Stomach smooth muscle (tissue), 2 donors: ENCODE measurements around the gene SLC39A10.
"Not testable (repeated sequence)": the region's sequence is repeated elsewhere in the genome, so short reads cannot be mapped to it uniquely, and the experiment has no call there.

Experiments
- H3K27ac ChIP-seq: one replicate; pipeline ENCODE4 v1.7.0; 2013; ENCODE audit warnings: mild to moderate bottlenecking, low read length, inconsistent platforms
- H3K27me3 ChIP-seq, 2 donors: one replicate each; pipeline ENCODE4 v1.7.0; 2013; ENCODE audit warnings: low read length in 2 of 2; ENCODE audit not compliant: insufficient read depth in 2 of 2, control insufficient read depth in 1 of 2
- H3K36me3 ChIP-seq, 2 donors: one replicate each; pipeline ENCODE4 v1.7.0; 2013; ENCODE audit warnings: low read length in 2 of 2; ENCODE audit not compliant: control insufficient read depth in 2 of 2, insufficient read depth in 2 of 2
- H3K4me1 ChIP-seq: one replicate; pipeline ENCODE4 v1.7.0; 2013; ENCODE audit warnings: low read length; ENCODE audit not compliant: control insufficient read depth, insufficient read depth
- H3K4me3 ChIP-seq, 2 donors: one replicate each; pipeline ENCODE4 v1.7.0; 2013; ENCODE audit warnings: low read length in 2 of 2
- H3K9ac ChIP-seq, 2 donors: one replicate each; pipeline ENCODE4 v1.7.0; 2013; ENCODE audit warnings: low read length in 2 of 2, mild to moderate bottlenecking in 1 of 2
- H3K9me3 ChIP-seq, 2 donors: one replicate each; pipeline ENCODE4 v1.7.0; 2013; ENCODE audit warnings: low read length in 2 of 2; ENCODE audit not compliant: control insufficient read depth in 2 of 2
- donor health status: healthy.
- donor health status: Pancreatic carcinoma.

Gene SLC39A10

DNA sequence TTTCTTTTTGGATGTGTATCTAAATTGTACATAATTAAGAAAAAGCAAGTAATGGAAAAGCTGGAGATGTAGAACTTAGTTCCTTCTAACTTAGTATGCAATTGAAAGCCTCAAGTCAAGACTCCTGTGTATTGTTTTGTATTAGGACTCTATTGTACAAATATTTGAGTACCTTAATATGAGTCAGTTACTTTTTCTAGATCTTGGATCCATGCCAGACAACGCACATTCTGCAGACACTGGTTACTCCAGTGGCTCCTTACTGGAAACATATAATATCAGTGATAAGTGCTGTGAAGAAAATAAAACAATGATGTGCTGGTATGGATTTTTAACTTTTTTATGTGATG lies 1.5 kb downstream of the SLC39A10 start:
- H3K27ac ChIP-seq, result no peak overlapping the region
- H3K4me3 ChIP-seq, result peak overlapping the region; percentile 84 to 85
- no peaks in the 10 kb centered on the region for H3K36me3 ChIP-seq
- peaks cover 15% of the 10 kb centered on the region for H3K4me1 ChIP-seq
- peak overlapping the region in 1 of 2 donors; percentile 95 for H3K9ac ChIP-seq
- H3K9me3 ChIP-seq, result no peaks in the 10 kb centered on the region
- no peaks in the 10 kb centered on the region for H3K27me3 ChIP-seq

DNA sequence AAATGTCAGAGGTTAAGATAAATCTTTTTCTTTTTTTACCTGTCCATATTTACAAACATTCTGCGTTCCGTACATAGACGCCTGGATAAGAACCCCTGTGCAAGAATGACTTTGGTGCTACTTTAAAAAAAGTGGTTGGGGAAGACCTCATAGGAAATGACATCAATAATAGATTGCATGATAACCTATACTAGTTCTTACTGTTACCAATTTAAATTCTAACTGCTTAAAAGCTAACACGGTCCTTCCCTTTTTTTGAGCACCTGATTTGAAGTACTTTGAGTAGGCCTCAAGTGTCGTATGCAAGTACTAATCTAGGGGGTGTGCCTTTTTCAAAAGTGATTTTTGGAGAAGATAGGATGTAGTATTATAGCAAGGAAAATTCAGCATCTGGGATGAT lies 2.1 kb downstream of the SLC39A10 start:
- peaks cover 15% of the 10 kb centered on the region for H3K4me1 ChIP-seq
- no peak overlapping the region for H3K27ac ChIP-seq
- H3K27me3 ChIP-seq, result no peaks in the 10 kb centered on the region
- H3K9me3 ChIP-seq, result no peaks in the 10 kb centered on the region
- H3K4me3 ChIP-seq, result peak overlapping the region in 1 of 2 donors; percentile 9
- H3K9ac ChIP-seq, result peak overlapping the region in 1 of 2 donors; percentile 31
- H3K36me3 ChIP-seq, result no peaks in the 10 kb centered on the region

DNA sequence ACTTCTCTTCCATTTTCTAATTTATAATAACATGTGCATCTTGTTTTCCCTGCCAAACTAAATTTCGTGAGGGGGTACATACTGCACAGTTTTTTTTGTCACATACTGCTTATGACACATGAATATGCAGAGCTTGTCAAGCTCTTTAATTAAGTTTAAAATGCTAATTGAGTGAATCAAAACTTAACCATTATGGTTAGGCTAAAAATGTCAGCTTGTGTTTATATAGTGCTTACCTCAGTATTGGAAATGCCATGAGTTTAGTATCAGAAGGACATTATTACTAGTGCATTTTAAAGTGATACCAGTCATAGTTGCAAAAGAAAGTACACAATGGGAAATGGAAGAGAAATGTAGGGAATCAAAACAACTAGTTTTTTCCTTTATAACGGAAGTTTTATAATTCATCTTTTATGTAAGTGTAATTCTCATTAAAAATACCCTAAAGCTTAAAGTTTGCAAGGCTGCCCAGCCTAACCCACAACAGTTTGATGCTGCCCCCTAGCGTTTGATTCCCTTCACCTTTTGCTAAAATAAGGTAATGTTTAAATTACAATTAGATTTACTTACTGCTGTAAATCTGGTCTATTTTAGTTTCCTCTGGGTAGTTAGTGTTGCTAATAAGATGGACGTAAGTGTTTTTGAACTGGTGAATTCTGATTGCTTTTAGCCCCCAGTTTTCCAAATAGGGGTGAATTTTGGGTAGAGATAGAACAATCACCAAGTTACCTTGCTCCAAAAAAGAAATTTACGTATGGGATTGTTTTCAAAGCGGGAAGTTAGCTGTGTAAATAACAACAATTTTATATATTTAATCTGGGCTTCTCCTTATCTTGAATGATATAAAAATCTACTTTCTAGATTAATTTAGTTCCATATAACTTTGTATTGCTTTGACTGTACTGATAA lies 3.2 kb downstream of the SLC39A10 start:
- no peak overlapping the region for H3K4me3 ChIP-seq

DNA sequence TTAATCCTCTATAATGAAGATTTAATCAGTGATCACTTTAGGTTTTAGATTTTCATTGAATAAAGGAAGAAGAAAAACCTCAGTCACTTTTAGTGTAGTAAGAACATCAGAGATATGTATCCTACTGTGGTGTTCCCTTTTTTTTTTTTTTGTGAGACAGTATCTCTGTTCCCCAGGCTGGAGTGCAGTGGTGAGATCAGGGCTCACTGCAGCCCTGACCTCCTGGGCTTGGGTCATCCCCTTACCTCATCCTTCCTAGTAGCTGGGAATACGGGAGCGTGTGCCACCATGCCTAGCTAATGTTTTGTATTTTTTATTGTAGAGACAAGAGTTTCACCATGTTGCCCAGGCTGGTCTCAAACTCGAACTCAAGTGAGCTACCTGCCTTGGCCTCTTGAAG lies 5.1 kb downstream of the SLC39A10 start:
- no peaks in the 10 kb centered on the region for H3K36me3 ChIP-seq
- H3K4me3 ChIP-seq, result no peak overlapping the region
- no peaks in the 10 kb centered on the region for H3K27me3 ChIP-seq
- no peak overlapping the region for H3K27ac ChIP-seq
- H3K9ac ChIP-seq, result no peak overlapping the region
- H3K4me1 ChIP-seq, result peaks cover 11% of the 10 kb centered on the region
- H3K9me3 ChIP-seq, result no peaks in the 10 kb centered on the region

More for the DNA sequence above, 3.2 kb downstream of the SLC39A10 start:
- no peaks in the 10 kb centered on the region for H3K9me3 ChIP-seq
- H3K27ac ChIP-seq, result no peak overlapping the region
- H3K27me3 ChIP-seq, result no peaks in the 10 kb centered on the region
- H3K9ac ChIP-seq, result no peak overlapping the region
- H3K36me3 ChIP-seq, result no peaks in the 10 kb centered on the region
- peaks cover 15% of the 10 kb centered on the region for H3K4me1 ChIP-seq

DNA sequence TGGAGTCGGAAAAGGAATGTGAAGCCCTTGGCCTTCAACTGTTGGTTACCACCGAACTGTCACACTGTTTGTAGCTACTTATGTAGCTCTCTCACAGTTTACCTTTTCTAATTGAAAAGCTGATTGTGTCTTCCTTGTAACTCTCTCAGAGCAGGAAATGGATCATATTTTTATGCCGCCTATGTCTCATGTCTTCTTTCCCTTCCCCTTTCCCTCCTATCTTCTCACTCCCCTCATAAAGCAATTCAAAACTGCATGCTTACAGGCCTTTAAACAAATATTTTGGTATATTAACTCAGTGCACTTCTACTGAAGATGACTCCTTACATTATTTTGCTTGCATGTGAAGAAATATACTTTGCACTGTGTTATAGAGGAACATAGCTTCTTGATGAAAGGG lies 6.0 kb downstream of the SLC39A10 start:
- Histone ChIP-seq H3K27ac (no peak overlapping the region), H3K36me3 (no peaks in the 10 kb centered on the region), H3K27me3 (no peaks in the 10 kb centered on the region), H3K4me3 (no peak overlapping the region), H3K4me1 (peaks cover 11% of the 10 kb centered on the region), H3K9ac (no peak overlapping the region), H3K9me3 (no peaks in the 10 kb centered on the region)

DNA sequence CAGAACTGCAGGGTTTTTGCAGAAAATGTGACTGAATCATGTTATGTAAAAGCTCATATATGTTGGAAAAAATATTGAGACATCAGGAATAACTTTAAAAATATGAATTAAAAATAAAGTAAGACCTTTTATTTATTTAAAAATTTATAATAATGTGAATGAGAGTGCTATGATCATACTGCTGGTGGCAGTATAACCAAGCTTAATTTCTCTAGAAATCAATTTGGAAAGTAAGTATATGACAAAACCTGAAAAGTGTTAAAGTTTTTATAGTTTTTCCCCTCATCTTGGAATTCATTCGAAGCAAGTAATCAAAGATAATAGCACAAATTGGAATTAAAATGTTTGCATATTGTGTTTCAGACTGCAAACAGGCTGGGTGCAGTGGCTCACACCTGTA lies 7.5 kb downstream of the SLC39A10 start:
- H3K27ac ChIP-seq, result no peak overlapping the region
- H3K4me3 ChIP-seq, result no peak overlapping the region
- no peaks in the 10 kb centered on the region for H3K36me3 ChIP-seq
- no peaks in the 10 kb centered on the region for H3K27me3 ChIP-seq
- no peak overlapping the region for H3K9ac ChIP-seq
- no peaks in the 10 kb centered on the region for H3K9me3 ChIP-seq
- H3K4me1 ChIP-seq, result no peaks in the 10 kb centered on the region

DNA sequence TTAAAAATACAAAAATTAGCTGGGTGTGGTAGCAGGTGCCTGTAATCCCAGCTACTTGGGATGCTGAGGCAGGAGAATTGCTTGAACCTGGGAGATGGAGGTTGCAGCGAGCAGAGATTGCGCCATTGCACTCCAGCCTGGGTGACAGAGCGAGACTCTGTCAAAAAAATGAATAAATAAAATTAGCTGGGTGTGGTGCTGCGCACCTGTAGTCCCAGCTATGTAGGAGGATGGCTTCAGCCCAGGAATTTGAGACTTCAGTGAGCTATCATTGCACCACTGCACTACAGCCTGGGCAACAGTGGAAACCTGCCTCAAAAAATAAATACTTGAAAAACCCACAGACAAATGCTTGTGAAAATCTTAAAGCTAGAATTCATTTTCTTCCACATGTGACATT lies 8.1 kb downstream of the SLC39A10 start:
- not testable (repeated sequence) for H3K27me3 ChIP-seq, H3K27ac ChIP-seq, H3K4me3 ChIP-seq, H3K9ac ChIP-seq, H3K4me1 ChIP-seq, H3K36me3 ChIP-seq, H3K9me3 ChIP-seq

DNA sequence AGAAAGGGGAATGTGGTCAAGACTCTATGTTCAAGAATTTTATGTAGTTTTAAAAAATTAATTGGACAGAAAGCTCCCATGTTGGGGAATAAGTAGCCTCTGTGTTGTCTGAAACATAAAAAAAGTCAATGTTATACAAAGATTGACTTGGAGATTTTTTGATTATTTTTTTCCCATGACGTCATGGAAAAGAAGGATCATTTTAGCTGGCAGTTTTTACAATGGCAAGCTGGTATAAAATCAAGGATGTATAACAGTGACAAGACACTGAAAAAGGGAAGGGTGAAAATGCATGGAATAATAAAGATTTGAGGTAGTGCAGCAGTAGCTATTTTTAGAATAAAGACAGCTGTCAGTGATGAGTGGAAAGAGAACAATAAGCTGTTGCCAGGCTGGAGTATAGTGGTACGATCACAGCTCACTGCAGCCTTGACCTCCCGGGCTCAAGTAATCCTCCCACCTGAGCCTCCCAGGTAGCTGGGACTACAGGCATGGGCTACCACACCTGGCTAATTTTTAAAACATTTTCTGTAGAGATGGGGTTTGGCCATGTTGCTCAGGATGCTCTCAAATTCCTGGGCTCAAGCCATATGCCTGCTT lies 9.2 kb downstream of the SLC39A10 start:
- no peaks in the 10 kb centered on the region for H3K9me3 ChIP-seq
- no peaks in the 10 kb centered on the region for H3K36me3 ChIP-seq
- no peak overlapping the region for H3K27ac ChIP-seq
- no peak overlapping the region for H3K4me3 ChIP-seq
- H3K27me3 ChIP-seq, result no peaks in the 10 kb centered on the region
- H3K9ac ChIP-seq, result no peak overlapping the region
- no peaks in the 10 kb centered on the region for H3K4me1 ChIP-seq

DNA sequence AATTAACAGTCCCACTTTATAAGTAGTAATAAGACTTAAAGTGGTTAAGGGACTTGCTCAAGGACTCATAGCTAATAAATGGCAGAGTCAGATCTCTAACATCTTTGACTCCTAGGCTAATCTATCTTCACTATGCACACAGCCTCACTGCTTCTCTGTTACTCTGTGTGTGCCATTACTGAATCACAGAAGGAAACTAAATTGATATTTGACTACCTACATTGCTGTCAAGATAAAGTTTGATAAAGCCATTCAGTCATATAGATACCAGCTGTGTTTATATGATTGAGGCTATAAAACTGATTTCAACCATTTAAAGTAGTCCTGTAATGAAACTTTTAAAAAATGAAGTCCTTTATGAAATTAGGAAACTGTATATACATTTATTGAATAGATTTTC lies 10.9 kb downstream of the SLC39A10 start:
- H3K9me3 ChIP-seq, result no peaks in the 10 kb centered on the region
- no peak overlapping the region for H3K27ac ChIP-seq
- H3K27me3 ChIP-seq, result no peaks in the 10 kb centered on the region
- no peak overlapping the region for H3K9ac ChIP-seq
- no peaks in the 10 kb centered on the region for H3K36me3 ChIP-seq
- H3K4me3 ChIP-seq, result no peak overlapping the region
- no peaks in the 10 kb centered on the region for H3K4me1 ChIP-seq

DNA sequence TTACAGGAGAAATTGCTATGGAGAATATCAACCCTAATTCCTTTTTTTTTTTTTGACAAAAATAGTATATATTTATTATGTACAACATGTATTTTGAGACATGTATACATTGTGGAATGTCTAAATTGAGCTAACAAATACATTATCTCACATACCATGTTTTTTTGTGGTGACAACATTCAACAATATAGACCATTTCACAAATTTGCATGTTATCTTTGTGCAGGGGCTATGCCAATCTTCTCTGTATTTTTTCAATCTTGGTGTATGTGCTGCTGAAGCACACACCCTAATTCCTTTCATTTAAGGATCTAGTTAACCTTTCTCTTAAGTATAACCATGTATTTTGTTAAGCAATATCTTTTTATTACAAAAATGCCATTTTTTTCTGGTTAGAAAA lies 13.2 kb downstream of the SLC39A10 start:
- H3K9me3 ChIP-seq, result no peaks in the 10 kb centered on the region
- no peak overlapping the region for H3K27ac ChIP-seq
- H3K36me3 ChIP-seq, result no peaks in the 10 kb centered on the region
- H3K9ac ChIP-seq, result no peak overlapping the region
- no peak overlapping the region for H3K4me3 ChIP-seq
- no peaks in the 10 kb centered on the region for H3K27me3 ChIP-seq
- no peaks in the 10 kb centered on the region for H3K4me1 ChIP-seq

DNA sequence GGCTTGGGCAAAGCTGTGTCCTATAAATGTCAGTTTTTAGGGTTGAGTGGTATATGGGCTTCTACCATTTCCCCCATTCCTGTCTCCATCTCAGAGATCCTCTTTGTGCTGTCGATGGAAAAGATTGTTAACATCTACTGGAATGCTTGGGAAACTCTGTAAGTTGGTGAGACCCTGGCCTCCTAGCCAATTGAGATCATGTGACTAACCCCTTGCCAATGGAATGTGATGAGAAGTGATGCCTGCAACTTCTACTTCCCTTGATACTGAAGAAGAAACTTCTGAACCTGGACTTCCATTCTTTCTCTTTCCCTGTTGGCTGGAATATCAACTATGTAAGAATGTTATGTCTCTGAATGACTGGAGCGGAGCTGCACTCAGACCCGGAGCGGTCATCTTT lies 14.5 kb downstream of the SLC39A10 start:
- Histone ChIP-seq H3K27ac (no peak overlapping the region), H3K9ac (no peak overlapping the region), H3K9me3 (no peaks in the 10 kb centered on the region), H3K27me3 (no peaks in the 10 kb centered on the region), H3K36me3 (no peaks in the 10 kb centered on the region), H3K4me3 (no peak overlapping the region), H3K4me1 (no peaks in the 10 kb centered on the region)
